ENCODE data around the gene RNF145. TPM values are rescaled to one million over a fixed set of nuclear protein-coding genes. Genes with fewer than 3 reads are reported as not detected.

Gene RNF145
- total RNA-seq, 1 donor from 2014 or later, result 221 TPM

- Histone ChIP-seq H3K27me3 (ENCODE audit: low read depth) (no peaks in the 10 kb centered on the region), H3K4me1 (peaks cover 28% of the 10 kb centered on the region), H3K36me3 (peaks cover 20% of the 10 kb centered on the region), H3K9me3 (no peaks in the 10 kb centered on the region), H3K4me3 (no peak overlapping the region), H3K27ac (peak overlapping the region; percentile 69)
- intact Hi-C loops (cut with DNase I), result no loop called here
- ATAC-seq (no peak), DNase-seq (no peak)
- TF ChIP-seq CTCF (IDR thresholded peaks at IDR 0.05), result no peak
Observed at GRCh38 chr5:159187719-159188118, 21.6 kb downstream of the RNF145 start.

- no peaks in the 10 kb centered on the region for H3K9me3 ChIP-seq
- peak; percentile 89 to 95 for ATAC-seq
- H3K4me1 ChIP-seq, result peaks cover 42% of the 10 kb centered on the region
- no peaks in the 10 kb centered on the region for H3K27me3 ChIP-seq (ENCODE audit: low read depth)
- no peak for DNase-seq
- no peak overlapping the region for H3K4me3 ChIP-seq
- TF ChIP-seq CTCF (IDR thresholded peaks at IDR 0.05), result no peak
- H3K36me3 ChIP-seq, result peaks cover 9% of the 10 kb centered on the region
- intact Hi-C loops (cut with DNase I), result no loop called here
- H3K27ac ChIP-seq, result peak overlapping the region; percentile 75
Observed at GRCh38 chr5:159186319-159186718, 23.0 kb downstream of the RNF145 start.

GRCh38 chr5:159185773-159186172, 23.6 kb downstream of the RNF145 start:
- DNase-seq, result no peak
- Histone ChIP-seq H3K27ac (peak overlapping the region; percentile 75), H3K36me3 (peaks cover 10% of the 10 kb centered on the region), H3K9me3 (no peaks in the 10 kb centered on the region), H3K27me3 (ENCODE audit: low read depth) (no peaks in the 10 kb centered on the region), H3K4me1 (peaks cover 47% of the 10 kb centered on the region), H3K4me3 (no peak overlapping the region)
- peak in 1 of 2 donors; percentile 21 for ATAC-seq
- TF ChIP-seq CTCF (IDR thresholded peaks at IDR 0.05), result no peak
- intact Hi-C loops (cut with DNase I), result no loop called here

- peak in 1 of 2 donors; percentile 49 for ATAC-seq
- Histone ChIP-seq H3K27ac (peak overlapping the region; percentile 75), H3K36me3 (peaks cover 9% of the 10 kb centered on the region), H3K9me3 (no peaks in the 10 kb centered on the region), H3K4me3 (no peak overlapping the region), H3K4me1 (peaks cover 55% of the 10 kb centered on the region), H3K27me3 (ENCODE audit: low read depth) (no peaks in the 10 kb centered on the region)
- intact Hi-C loops (cut with DNase I), result no loop called here
- no peak for TF ChIP-seq CTCF (IDR thresholded peaks at IDR 0.05)
- DNase-seq, result no peak
Observed at GRCh38 chr5:159184858-159185381, 24.4 kb downstream of the RNF145 start.

GRCh38 chr5:159184236-159184635, 25.1 kb downstream of the RNF145 start:
- Histone ChIP-seq H3K4me1 (peaks cover 62% of the 10 kb centered on the region), H3K27ac (peak overlapping the region; percentile 34), H3K27me3 (ENCODE audit: low read depth) (no peaks in the 10 kb centered on the region), H3K4me3 (no peak overlapping the region), H3K36me3 (peaks cover 5% of the 10 kb centered on the region), H3K9me3 (no peaks in the 10 kb centered on the region)
- TF ChIP-seq CTCF (IDR thresholded peaks at IDR 0.05), result no peak
- ATAC-seq (no peak), DNase-seq (no peak)
- intact Hi-C loops (cut with DNase I), result no loop called here
